T-cell (primary cell): Measurements from ENCODE around the gene RPL13A. TPM values are rescaled to one million over a fixed set of nuclear protein-coding genes. Genes with fewer than 3 reads are reported as not detected.

Experiments used
- ATAC-seq, 4 experiments: fragments of 200-7000 bp in 3 of 4; fragments of 150-1000 bp in 1 of 4; cut with Tn5 transposase; replicated peaks in 1 of 4; 1 replicate in 3 of 4; 2 replicates in 1 of 4; pipeline ENCODE4 v1.10.0; 2021; ENCODE audit warnings: moderate library complexity in 3 of 4, mild to moderate bottlenecking in 2 of 4, moderate number of reproducible peaks in 1 of 4
- CTCF ChIA-PET, 2 donors: fragments of 300-600 bp; sonication (Branson Sonifier 250); formaldehyde crosslinking; loops; one replicate each; lab custom pipeline; 2022; ENCODE audit warnings: antibody characterized with exemption in 2 of 2; lab: Charles Lee
- POLR2A ChIA-PET, 2 donors: fragments of 300-600 bp; sonication (Branson Sonifier 250); formaldehyde crosslinking; loops; one replicate each; lab custom pipeline; 2022; ENCODE audit warnings: antibody characterized with exemption in 2 of 2; lab: Charles Lee
- DNase-seq, 35 experiments: peaks; one replicate each; pipeline versions ENCODE4 v3.0.0 to v3.0.0-alpha.2; 2013 to 2023
- H3K27ac ChIP-seq: one replicate; pipeline ENCODE4 v1.5.1; 2013; ENCODE audit warnings: low read length
- H3K27me3 ChIP-seq, 2 experiments: replicated peaks in 1 of 2; 1 replicate in 1 of 2; 2 replicates in 1 of 2; pipeline versions ENCODE4 v1.6.1 to v1.7.0; 2013; ENCODE audit warnings: low read length in 1 of 2, mixed read lengths in 1 of 2; ENCODE audit not compliant: control insufficient read depth in 2 of 2, insufficient read depth in 2 of 2; ENCODE audit errors: extremely low read depth in 1 of 2
- H3K36me3 ChIP-seq, 2 donors: 1 replicate in 1 of 2; 2 replicates in 1 of 2; pipeline versions ENCODE4 v1.6.1 to v1.7.0; 2013; ENCODE audit warnings: low read length in 1 of 2; ENCODE audit not compliant: control insufficient read depth in 2 of 2, insufficient read depth in 1 of 2; ENCODE audit errors: extremely low read depth in 1 of 2
- H3K4me1 ChIP-seq, 2 experiments: 1 replicate in 1 of 2; 2 replicates in 1 of 2; pipeline versions ENCODE4 v1.6.1 to v1.7.0; 2013; ENCODE audit warnings: low read length in 2 of 2, mixed read lengths in 1 of 2; ENCODE audit not compliant: insufficient read depth in 2 of 2, control insufficient read depth in 1 of 2; ENCODE audit errors: extremely low read depth in 1 of 2
- H3K4me3 ChIP-seq, 2 donors: 1 replicate in 1 of 2; 2 replicates in 1 of 2; pipeline versions ENCODE4 v1.5.1 to v1.7.0; 2013; ENCODE audit warnings: mild to moderate bottlenecking in 2 of 2, low read length in 1 of 2, moderate library complexity in 1 of 2; ENCODE audit not compliant: control insufficient read depth in 1 of 2; ENCODE audit errors: extremely low read depth in 1 of 2
- H3K9me3 ChIP-seq: 2 replicates; pipeline ENCODE4 v1.7.0; 2013
- H3K27ac Mint-ChIP-seq, 2 donors: one replicate each; pipeline ENCODE4 v1.8.0; 2020 to 2021; ENCODE audit warnings: mild to moderate bottlenecking in 2 of 2, mixed read lengths in 2 of 2
- H3K27me3 Mint-ChIP-seq, 2 donors: one replicate each; pipeline ENCODE4 v1.8.0; 2021 to 2022; ENCODE audit warnings: mixed read lengths in 2 of 2
- H3K36me3 Mint-ChIP-seq: one replicate; pipeline ENCODE4 v1.8.0; 2021; ENCODE audit warnings: mixed read lengths
- H3K4me1 Mint-ChIP-seq, 3 donors: one replicate each; pipeline ENCODE4 v1.8.0; 2020 to 2022; ENCODE audit warnings: mixed read lengths in 3 of 3, mild to moderate bottlenecking in 1 of 3
- H3K4me3 Mint-ChIP-seq, 3 donors: one replicate each; pipeline ENCODE4 v1.8.0; 2020 to 2022; ENCODE audit warnings: mild to moderate bottlenecking in 3 of 3, mixed read lengths in 3 of 3, moderate library complexity in 3 of 3
- H3K9me3 Mint-ChIP-seq, 3 donors: one replicate each; pipeline ENCODE4 v1.8.0; 2020 to 2022; ENCODE audit warnings: mixed read lengths in 3 of 3
- WGBS: methylation state at CpG from one replicate; pipeline ENCODE4 v1.1.5; 2013; ENCODE audit warnings: missing lambda C conversion rate; ENCODE audit not compliant: insufficient coverage; 5-methylcytosine and 5-hydroxymethylcytosine counted together
- total RNA-seq, 35 experiments: library from RNA in 6 of 35; stranded (reverse) in 6 of 35; fragments of 120-200 nt in 1 of 35; gene quantifications; one replicate each; pipeline versions ENCODE4 v1.2.1 to v1.2.4 and lab custom pipeline; 2013 to 2026

RPL13A gene
- total RNA-seq, 5 donors from 2014 or later (not counting 1 experiment from before 2014, with no cell fraction given): 5,307 to 6,396 (median 5,878) TPM

DNA sequence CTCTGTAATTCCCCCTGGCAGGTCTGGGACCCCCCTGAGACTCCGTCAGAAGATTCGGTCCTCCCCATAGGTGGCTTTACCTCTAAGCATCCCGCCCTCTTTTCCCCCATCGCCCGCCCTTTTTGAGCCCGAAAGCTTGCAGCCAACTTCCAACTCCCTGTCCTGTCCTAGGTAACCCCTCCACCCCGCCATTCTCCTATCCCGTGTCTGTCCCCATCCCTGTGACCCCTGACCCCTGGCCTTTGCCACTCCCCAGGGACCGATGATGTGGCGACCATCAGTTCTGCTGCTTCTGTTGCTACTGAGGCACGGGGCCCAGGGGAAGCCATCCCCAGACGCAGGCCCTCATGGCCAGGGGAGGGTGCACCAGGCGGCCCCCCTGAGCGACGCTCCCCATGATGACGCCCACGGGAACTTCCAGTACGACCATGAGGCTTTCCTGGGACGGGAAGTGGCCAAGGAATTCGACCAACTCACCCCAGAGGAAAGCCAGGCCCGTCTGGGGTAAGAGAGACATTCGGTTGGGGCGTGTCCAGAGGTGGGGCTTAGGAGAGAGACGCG lies 40.9 kb downstream of the RPL13A start:
- CTCF ChIA-PET: interaction anchor here in 1 of 2 donors (0.7 to 1.0 kb wide), 2 partner anchors 18 to 25 kb away, joined by 3 to 8 read pairs; no protein-coding TSS in a partner anchor
- Mint-ChIP-seq H3K27me3 (no peaks in the 10 kb centered on the region), H3K27ac (no peak overlapping the region), H3K4me1 (peaks cover 16 to 32% (median 28%) of the 10 kb centered on the region in 3 donors), H3K9me3 (no peaks in the 10 kb centered on the region), H3K36me3 (peaks cover 8% of the 10 kb centered on the region), H3K4me3 (peak overlapping the region; percentile 73 to 83 (median 80))
- Histone ChIP-seq H3K36me3 (no peaks in the 10 kb centered on the region), H3K4me3 (peak overlapping the region; percentile 41 to 59), H3K4me1 (peaks cover 5 to 18% of the 10 kb centered on the region in 2 experiments), H3K27ac (no peak overlapping the region), H3K9me3 (no peaks in the 10 kb centered on the region), H3K27me3 (peaks cover 0 to under 1% of the 10 kb centered on the region in 2 experiments)
- POLR2A ChIA-PET: no interaction called here
- DNase-seq: no peak
- WGBS: 76% methylated on average over 19 of the region's 25 CpGs
- peak in 1 of 4 experiments; percentile 6 for ATAC-seq

DNA sequence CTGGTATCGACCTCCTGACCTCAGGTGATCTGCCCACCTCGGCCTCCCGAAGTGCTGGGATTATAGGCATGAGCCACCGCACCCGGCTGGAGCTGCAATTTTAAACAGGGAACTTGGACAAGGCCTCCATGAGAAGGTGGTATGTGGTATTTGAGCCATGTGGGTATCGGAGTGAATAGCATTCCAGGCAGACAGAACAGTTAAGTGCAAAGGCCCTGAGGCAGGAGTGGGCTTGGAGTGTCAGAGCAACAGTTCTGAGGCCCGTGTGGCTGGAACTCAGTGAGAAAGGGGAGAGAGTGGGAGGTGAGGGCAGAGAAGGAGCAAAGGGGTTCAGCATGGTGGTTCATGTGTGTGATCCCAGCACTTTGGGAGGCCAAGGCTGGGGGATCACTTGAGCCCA lies 43.3 kb downstream of the RPL13A start:
- no peak for ATAC-seq
- Mint-ChIP-seq H3K27me3 (no peaks in the 10 kb centered on the region), H3K36me3 (no peaks in the 10 kb centered on the region), H3K27ac (no peak overlapping the region), H3K9me3 (no peaks in the 10 kb centered on the region), H3K4me3 (peak overlapping the region in 1 of 3 donors; percentile 2), H3K4me1 (peaks cover 33 to 45% (median 42%) of the 10 kb centered on the region in 3 donors)
- Histone ChIP-seq H3K27ac (no peak overlapping the region), H3K4me1 (peaks cover 16 to 41% of the 10 kb centered on the region in 2 experiments), H3K9me3 (no peaks in the 10 kb centered on the region), H3K27me3 (peaks cover 0 to 2% of the 10 kb centered on the region in 2 experiments), H3K4me3 (no peak overlapping the region), H3K36me3 (no peaks in the 10 kb centered on the region)
- 90% methylated on average over 4 of the region's 7 CpGs for WGBS
- ChIA-PET POLR2A (interaction anchor here in 1 of 2 donors (0.7 kb wide), 1 partner anchor 16 kb away, joined by 4 read pairs; no protein-coding TSS in a partner anchor), CTCF (no interaction called here)
- DNase-seq: no peak

DNA sequence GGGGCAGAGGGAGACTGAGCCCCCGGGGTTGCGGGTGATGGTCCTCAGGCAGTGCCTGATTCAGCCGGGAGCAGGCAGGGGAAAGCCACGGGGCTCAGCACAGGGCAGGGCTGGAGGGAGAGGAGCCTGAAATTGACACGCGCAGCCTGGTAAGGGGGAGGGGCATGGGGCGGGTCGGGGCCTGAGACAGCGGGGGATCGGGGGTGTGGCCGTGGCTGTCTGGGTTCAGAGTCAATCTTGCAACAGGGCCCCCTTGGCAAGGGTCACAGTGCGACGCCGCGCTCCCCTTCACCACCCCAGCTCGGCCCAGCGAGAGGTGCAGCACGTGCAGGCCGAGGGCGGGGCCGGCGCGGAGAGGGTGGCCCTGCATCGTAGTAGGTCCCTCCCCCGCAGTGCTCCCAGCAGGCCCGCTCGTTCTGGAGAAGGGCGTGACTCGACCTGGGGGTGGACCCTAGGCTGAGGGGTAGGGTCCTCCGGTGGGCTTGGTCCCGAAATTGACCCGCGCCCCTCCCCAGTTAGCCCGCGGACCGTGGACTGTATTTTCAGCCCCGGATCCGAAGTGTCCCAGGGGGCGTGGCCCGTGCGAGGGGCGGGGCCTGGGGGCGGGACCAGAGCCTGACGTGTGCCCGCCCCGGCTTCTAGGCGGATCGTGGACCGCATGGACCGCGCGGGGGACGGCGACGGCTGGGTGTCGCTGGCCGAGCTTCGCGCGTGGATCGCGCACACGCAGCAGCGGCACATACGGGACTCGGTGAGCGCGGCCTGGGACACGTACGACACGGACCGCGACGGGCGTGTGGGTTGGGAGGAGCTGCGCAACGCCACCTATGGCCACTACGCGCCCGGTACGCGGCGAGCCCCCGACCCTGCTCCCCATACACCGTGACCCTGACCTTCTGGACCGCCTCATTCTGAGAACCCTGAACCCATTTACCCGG lies 46.4 kb downstream of the RPL13A start:
- DNase-seq (peak; percentile 60 to 91 (median 79)), ATAC-seq (peak; percentile 90 to 93 (median 92))
- Mint-ChIP-seq H3K27ac (peak overlapping the region; percentile 78 to 79), H3K36me3 (no peaks in the 10 kb centered on the region), H3K9me3 (no peaks in the 10 kb centered on the region), H3K27me3 (no peaks in the 10 kb centered on the region), H3K4me3 (peak overlapping the region; percentile 76 to 83 (median 81)), H3K4me1 (peaks cover 20 to 28% (median 26%) of the 10 kb centered on the region in 3 donors)
- CTCF ChIA-PET: interaction anchor here in 1 of 2 donors (0.6 to 2.5 kb wide), 4 partner anchors 10 to 36 kb away, joined by 3 to 15 read pairs (median 4); no protein-coding TSS in a partner anchor
- H3K27ac ChIP-seq: no peak overlapping the region
- H3K4me1 ChIP-seq: peaks cover 12 to 27% of the 10 kb centered on the region in 2 experiments
- no peaks in the 10 kb centered on the region for H3K9me3 ChIP-seq
- H3K36me3 ChIP-seq: no peaks in the 10 kb centered on the region
- peak overlapping the region; percentile 72 to 78 for H3K4me3 ChIP-seq
- WGBS: under 1% methylated on average over 78 of the region's 87 CpGs
- peaks cover 0 to 2% of the 10 kb centered on the region in 2 experiments for H3K27me3 ChIP-seq
- POLR2A ChIA-PET: interaction anchor here in 1 of 2 donors (0.5 to 0.6 kb wide), 2 partner anchors 21 to 22 kb away, joined by 6 to 10 read pairs; no protein-coding TSS in a partner anchor

DNA sequence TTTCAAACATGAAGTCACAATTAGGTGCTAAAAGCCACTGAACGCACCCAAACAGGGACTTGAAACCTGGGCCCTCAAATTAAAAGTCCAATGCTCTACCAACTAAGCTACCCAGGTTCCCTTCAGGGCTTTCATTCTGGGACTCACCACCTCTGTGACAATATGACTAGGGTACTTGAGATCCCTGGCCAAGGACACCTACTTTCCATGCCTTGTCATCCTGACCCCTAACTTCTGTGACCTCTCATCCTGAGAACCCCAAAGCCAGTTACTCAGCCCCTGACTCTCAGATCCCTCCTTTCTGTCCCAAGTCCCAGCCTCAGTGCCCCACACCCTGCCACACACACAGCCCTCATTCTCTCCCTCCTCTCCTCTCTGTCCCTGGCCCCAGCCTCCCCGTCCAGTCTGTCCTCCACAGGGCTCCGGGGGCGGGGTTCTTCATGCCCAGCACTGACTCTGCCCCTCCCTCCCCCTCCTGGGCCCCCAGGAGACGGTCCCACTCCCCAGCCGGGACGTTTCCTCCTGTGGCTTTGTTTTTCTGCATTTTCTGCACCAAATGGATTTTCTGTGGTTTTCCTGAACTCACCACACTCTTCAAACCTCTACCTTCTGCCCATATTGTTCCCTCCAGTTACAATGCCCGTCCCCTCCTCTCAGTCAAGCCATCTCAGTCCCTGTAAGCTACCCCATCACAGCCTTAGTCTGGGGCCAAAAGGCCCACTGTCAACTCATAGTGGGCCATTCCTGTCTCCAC lies 47.4 kb downstream of the RPL13A start:
- H3K4me3 Mint-ChIP-seq: peak overlapping the region; percentile 76 to 83 (median 81)
- ATAC-seq (no peak), DNase-seq (no peak)
- Histone ChIP-seq H3K4me3 (peak overlapping the region; percentile 72 to 78), H3K9me3 (no peaks in the 10 kb centered on the region), H3K36me3 (no peaks in the 10 kb centered on the region), H3K27ac (no peak overlapping the region), H3K27me3 (peaks cover 0 to 2% of the 10 kb centered on the region in 2 experiments), H3K4me1 (peaks cover 12 to 27% of the 10 kb centered on the region in 2 experiments)
- H3K36me3 Mint-ChIP-seq: peaks cover under 1% of the 10 kb centered on the region
- WGBS: 39% methylated on average over 3 of the region's 8 CpGs
- peaks cover 20 to 23% (median 23%) of the 10 kb centered on the region in 3 donors for H3K4me1 Mint-ChIP-seq
- H3K27me3 Mint-ChIP-seq: no peaks in the 10 kb centered on the region
- ChIA-PET POLR2A (interaction anchor here (0.6 kb wide), 3 partner anchors 19 to 34 kb away, joined by 3 to 8 read pairs (median 6); no protein-coding TSS in a partner anchor), CTCF (interaction anchor here (0.6 to 2.5 kb wide), 8 partner anchors 9 to 107 kb away, joined by 3 to 15 read pairs (median 3); partner anchors contain the start of gene SCAF1 (in 1 of the 2))
- H3K27ac Mint-ChIP-seq: peak overlapping the region; percentile 78 to 79
- no peaks in the 10 kb centered on the region for H3K9me3 Mint-ChIP-seq

DNA sequence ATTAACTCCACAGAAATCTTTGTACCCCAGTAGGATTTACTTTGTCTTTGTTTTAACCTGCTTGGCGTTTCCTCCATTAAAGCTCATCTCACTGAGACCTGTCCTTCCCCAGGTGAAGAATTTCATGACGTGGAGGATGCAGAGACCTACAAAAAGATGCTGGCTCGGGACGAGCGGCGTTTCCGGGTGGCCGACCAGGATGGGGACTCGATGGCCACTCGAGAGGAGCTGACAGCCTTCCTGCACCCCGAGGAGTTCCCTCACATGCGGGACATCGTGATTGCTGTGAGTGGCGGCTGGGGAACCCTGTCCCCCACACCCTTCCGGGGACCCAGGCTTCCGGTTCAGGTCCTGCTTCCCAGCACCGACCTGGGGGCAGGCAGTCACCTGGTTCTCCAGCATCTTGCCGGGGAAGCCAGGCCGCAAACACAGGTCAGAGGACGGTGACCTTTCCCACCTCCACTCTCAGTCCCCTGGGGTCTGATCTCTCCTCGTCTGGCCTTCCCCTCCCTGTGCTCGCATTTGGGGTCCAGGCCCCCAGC lies 49.6 kb downstream of the RPL13A start:
- Histone ChIP-seq H3K27me3 (peaks cover 0 to 2% of the 10 kb centered on the region in 2 experiments), H3K27ac (no peak overlapping the region), H3K36me3 (no peaks in the 10 kb centered on the region), H3K9me3 (no peaks in the 10 kb centered on the region), H3K4me3 (no peak overlapping the region), H3K4me1 (peaks cover 12 to 27% of the 10 kb centered on the region in 2 experiments)
- ChIA-PET POLR2A (interaction anchor here in 1 of 2 donors (0.6 to 0.7 kb wide), 2 partner anchors 9 kb away, joined by 3 to 7 read pairs; partner anchors contain the start of gene RCN3), CTCF (interaction anchor here in 1 of 2 donors (0.6 kb wide), 2 partner anchors 9 to 92 kb away, joined by 4 to 9 read pairs; no protein-coding TSS in a partner anchor)
- Mint-ChIP-seq H3K36me3 (peaks cover 3% of the 10 kb centered on the region), H3K4me1 (peaks cover 20 to 23% (median 23%) of the 10 kb centered on the region in 3 donors), H3K27me3 (no peaks in the 10 kb centered on the region), H3K4me3 (no peak overlapping the region), H3K9me3 (no peaks in the 10 kb centered on the region), H3K27ac (no peak overlapping the region)
- ATAC-seq (no peak), DNase-seq (no peak)
- WGBS: 96% methylated on average over 21 of the region's 22 CpGs
